Stimulated activated CD4-positive, alpha-beta T cell treated with anti-CD3 and anti-CD28 coated beads, Interleukin-4, amount 100 ng/mL, for 24 hours (primary cell): ENCODE results near the gene D2HGDH.
"Not testable (repeated sequence)": the region's sequence is repeated elsewhere in the genome, so short reads cannot be mapped to it uniquely, and the experiment has no call there.

Source experiments
- DNase-seq: peaks from one replicate; pipeline ENCODE4 v3.0.0-alpha.2; 2020

The D2HGDH gene

DNA sequence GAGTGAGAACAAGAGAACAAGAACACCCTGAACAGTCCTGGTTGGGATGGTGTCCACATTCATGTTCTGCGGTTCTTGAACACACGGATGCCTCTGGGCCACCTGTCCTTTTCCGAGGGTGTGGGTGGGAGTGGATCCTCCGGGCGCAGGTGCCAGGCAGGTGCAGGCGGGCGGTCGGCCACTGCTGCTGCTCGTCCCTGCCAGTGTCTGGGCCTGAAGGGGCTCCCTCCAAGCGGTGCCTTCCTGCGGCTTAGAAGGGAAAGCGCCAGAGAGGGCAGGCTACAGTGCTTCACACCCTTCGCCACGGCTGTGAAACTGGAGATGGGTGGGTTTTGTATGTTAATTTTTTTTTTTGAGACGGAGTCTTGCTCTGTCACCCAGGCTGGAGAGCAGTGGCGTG lies 8.0 kb upstream of the D2HGDH start:
- DNase-seq: no peak

DNA sequence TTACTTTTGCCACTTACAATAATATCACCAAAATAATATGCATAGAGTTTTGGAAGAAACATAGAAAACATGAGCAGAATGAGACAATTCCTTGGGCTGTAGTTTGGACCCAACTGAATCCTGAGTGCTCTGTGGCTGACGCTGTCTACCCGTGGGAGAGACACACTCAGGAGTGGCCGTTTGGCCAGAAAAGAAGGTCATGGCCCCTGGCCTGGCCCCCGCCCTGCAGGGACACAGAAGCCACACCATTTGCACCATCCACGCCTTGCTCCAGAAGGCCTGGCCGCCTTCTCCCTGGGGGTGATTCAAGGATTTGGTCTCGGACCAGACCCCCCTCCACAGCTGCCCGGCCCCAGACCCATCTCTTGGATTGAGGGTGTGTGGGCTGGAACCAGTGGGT lies 6.4 kb upstream of the D2HGDH start:
- no peak for DNase-seq

DNA sequence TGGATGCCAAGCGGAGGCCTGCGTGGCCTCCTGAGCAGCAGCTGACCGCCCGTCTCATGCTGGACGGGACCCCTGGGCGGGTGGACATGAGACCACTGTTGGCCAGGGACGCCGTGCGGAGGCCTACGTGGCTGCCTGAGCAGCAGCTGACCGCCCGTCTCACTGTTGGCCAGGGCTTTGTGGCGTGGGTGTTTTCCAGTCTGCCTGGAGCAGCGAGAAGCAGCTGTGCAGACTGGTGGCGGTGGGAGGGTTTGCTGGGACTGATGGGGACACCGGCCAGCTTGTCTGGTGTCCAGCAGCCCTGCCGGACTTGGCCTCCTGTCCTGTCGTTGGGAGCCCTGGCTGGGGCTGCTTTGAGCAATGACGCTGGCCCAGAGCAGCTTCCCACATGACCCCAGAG lies 5.8 kb upstream of the D2HGDH start:
- no peak for DNase-seq

DNA sequence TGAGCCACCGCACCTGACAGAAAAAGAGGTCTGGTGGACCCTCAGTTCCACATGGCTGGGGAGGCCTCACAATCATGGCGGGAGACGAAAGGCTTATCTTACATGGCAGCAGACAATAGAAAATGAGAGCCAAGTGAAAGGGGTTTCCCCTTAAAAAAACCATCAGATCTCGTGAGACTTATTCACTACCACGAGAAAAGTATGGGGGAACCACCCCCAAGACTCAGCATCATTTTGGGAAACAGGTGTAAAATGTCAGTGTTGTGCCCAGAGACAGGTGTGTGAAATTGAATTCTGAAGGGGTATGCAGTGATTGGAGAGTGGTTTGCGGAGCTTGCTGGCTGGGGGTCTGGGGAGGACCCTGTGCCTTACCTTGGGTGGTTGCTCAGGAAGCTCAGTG lies 4.6 kb upstream of the D2HGDH start:
- no peak for DNase-seq

DNA sequence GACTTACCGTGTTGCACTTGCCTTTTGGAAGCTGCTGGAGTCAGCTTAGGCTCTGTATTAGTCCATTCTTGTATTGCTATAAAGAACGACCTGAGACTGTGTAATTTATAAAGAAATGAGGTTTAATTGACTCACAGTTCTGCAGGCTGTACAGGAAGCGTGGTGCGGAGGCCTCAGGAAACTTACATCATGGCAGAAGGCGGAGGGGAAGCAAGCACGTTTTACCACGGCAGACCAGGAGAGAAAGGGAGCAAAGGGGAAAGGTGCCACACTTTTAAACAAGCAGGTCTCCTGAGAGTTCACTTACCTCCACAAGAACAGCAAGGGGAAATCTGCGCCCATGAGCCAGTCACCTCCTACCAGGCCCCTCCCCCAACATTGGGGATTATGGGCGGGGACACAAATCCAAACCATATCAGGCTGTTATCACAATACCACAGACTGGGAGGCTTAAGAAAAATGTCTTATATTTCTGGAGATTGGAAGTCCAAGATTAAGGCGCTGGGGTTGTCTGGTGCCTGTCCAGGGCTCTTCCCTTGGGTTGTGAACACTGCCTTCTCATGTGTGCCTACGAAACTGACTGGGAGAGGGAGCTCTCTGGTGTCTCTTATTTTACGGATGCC lies 3.6 kb upstream of the D2HGDH start:
- no peak for DNase-seq

DNA sequence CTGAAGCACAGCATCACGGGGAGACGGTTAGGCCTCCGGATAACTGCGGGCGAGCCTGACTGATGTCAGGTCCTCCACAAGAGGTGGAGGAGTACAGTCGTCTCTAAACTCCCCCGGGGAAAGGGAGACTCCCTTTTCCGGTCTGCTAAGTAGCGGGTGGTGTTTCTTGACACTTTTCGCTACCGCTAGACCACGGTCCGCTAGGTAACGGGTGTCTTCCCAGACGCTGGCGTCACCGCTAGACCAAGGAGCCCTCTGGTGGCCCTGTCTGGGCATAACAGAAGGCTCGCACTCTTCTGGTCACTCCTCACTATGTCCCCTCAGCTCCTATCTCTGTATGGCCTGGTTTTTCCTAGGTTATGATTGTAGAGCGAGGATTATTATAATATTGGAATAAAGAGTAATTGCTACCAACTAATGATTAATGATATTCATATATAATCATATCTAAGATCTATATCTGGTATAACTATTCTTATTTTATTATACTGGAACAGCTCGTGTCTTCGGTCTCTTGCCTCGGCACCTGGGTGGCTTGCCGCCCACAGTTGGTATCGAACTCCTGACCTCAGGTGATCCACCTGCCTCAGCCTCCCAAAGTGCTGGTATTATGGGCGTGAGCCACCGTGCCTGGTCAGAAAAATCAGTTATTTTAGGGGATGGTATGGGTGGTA lies 1.8 kb upstream of the D2HGDH start:
- peak; percentile 68 for DNase-seq

DNA sequence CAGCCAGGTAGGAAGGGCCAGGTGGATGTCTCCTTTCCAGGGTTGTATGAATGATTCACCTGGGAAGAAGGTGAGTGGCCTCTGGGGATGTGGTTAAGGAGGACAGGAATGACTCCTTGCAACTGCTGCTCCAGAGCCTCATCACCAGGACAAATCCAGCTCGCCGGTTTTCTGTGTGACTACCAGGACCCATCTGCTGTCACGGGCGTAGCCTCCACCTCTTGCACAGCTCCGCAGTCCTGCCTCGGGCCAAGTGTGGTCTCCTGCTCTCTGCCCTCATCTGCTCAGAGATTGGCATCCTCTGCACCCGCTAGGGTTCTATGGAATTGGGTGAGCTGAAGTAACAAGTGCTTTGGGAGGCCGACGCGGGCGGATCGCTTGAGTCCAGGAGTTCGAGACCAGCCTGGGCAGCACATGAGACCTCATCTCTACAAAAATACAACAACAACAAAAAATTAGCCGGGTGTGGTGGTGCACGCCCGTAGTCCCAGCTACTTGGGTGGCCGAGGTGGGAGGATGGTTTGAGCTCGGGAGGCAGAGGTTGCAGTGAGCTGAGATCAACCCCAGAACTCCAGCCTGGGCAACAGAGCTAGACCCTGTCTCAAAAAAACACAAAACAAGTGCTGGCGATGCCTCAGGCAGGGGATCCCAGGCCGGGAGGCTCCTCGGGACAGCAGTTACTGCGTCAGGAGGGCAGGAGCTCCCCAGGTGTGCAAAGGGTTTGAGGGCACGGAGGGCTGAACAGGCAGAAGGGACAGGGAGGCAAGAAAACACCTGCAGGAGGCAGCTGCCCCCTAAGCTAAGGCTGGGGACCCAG lies 831 bp upstream of the D2HGDH start:
- no peak for DNase-seq

DNA sequence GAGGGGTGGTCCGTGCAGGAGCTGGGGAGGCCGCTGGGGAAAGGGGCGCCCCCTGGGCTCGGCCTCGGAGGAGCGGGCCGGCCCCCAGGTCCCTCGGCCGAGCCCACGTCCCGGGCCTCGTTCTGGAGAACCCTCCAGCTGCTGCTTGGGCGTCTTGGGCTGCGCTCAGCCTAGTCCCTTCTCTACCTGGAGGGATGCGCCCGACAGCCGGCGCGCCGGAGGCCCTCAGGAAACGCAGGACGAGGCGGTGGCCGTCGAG lies 293 bp upstream of the D2HGDH start:
- DNase-seq: no peak

DNA sequence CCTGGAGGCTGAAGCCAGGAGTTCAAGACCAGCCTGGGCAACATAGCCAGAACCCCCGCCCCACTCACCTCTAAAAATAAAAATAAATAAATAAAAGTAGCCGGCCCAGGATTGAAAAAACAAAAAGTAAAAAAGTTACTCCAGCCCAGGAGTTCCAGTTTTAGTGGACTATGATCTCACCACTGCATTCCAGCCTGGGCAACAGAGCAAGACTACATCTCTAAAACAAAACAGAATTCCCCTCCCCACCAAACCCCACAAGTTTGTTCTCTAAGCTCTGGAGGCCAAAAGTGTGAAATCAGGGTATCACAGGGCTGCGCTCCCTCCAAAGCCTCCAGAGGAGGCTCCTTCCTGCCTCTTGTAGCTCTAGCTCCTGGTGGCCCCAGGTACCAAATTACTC lies 1.7 kb downstream of the D2HGDH start:
- DNase-seq: no peak

DNA sequence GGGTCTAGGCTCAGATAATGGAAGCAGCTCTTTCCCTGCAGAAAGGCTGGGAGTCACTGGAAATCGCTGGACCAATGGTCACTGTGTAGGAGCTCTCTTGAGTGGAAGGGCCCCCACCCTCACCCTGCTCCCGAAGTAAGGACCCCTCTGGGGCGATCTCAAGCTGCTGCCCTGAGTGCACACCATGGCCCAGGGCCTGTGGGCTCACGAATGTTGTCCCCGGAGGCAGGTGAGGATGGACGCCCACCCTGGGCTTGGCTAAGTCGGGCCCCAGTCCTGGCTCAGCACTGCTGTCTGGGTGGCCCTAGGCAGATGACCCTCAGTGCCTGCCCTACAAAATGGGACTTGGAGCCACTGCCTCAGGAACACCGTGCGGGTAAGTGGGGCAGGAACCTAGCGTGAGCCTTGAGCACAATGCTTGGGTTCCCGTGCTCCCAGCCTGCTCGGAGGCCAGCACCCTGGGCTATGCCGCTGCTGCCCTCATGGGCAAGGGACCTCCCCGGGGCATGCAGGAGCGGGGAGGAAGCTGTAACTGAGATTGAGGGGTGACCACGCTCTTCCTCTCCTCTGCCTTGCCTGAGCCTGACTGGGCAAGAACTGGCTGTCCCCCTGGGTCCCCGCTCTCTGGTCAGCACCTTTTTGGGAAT lies 3.7 kb downstream of the D2HGDH start:
- DNase-seq: no peak

DNA sequence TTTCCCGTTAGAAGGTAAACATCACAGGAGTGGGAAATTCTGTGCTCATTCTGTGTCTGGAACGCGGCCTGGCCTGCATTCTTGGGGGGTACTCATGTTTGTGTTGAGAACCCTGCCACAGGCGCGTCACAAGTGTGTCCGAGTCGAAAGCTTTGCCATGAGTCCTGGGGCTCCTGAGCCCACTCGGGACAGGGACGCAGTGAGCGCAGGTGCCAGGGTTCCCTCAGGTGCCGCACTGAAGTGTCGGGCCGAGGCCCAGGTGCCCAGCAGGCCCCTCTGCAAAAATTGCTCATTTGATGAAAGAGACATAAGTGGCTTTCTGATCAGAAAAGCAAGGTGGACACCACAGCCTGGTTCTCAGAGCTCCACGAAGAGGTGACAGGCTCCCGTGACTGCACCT lies 4.7 kb downstream of the D2HGDH start:
- no peak for DNase-seq

DNA sequence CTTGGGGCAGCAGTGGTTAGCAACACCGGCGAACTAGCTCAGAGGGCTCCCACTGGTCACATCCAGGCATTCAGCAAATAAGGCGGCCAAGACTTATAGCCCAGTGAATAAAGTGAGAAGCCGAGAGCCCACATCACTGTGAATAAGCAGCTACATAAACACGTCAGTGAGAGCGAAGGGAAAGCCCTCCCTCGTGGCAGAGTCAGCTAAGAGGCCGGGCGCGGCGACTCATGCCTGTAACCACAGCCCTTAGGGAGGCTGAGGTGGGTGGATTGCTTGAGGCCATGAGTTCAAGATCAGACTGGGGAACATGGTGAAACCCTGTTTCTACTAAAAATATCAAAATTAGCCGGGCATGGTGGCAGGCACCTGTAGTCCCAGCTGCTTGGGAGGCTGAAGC lies 5.2 kb downstream of the D2HGDH start:
- peak; percentile 74 for DNase-seq

DNA sequence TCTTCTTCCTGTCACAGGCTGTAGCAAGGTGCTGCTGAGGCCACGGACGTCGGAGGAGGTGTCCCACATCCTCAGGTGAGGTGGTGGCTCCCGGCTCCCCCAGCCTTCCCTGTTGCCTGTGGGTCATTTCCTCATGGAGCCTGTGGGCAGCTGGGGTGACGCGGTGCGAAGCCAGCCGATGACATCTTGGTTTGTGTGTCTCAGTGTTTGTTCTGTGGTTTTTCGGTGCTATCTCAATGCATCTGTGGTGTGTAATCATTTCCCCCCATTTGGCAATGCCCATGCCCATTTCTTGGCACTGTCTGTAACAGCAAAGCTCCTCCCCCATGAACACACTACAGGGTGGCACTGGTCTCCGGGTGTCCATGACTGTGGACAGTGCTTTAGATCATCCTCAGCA lies 6.6 kb downstream of the D2HGDH start:
- peak; percentile 46 for DNase-seq

DNA sequence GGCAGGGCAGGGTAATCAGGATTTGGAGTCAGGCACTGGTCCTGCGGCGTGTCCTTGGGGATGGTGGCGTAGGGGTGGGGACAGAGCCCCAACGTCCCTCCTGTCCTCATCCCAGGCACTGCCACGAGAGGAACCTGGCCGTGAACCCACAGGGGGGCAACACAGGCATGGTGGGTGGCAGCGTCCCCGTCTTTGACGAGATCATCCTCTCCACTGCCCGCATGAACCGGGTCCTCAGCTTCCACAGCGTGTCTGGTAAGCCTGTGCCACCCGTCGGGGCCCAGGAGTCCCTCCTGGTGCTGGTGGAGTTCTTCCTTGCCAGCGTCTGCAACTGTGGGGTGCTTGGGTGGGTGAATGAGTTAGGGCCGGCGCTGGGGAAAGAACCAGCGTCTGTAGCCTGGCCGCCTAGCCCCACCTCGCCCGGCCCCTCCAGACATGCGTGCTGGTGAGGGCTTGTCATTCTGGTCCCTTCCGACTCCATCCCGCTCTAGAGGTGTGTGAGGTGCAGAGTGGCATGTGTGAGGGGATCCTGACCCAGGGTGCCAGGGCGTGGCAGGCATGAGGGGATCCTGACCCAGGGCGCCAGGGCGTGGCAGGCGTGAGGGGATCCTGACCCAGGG lies 8.0 kb downstream of the D2HGDH start:
- no peak for DNase-seq

DNA sequence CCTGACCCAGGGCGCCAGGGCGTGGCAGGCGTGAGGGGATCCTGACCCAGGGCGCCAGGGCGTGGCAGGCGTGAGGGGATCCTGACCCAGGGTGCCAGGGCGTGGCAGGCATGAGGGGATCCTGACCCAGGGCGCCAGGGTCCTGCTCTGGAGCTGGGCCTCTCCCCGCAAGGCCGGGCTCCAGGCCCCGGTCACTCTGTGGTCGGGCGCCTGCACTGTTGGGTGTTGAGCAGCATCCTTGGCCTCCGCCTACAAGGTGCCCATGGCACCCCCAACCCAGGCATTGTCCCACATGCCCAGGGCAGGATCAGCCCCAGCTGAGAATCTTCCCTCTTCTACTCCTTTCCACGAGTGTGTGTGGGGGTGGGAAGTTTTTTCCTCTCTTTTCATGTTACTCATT lies 8.6 kb downstream of the D2HGDH start:
- DNase-seq: not testable (repeated sequence)

DNA sequence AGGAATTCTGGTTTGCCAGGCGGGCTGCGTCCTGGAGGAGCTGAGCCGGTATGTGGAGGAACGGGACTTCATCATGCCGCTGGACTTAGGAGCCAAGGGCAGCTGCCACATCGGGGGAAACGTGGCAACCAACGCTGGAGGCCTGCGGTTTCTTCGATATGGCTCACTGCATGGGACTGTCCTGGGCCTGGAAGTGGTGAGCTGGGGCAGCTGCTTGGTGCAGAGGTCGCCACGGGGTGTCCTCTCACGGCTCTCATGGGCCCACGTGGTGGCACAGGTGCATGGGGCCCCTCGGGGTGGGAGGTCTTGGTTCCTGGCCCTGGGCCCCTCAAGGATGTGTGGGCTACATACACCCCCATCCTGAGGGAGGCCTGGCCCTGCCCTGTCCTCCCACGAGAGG lies 9.2 kb downstream of the D2HGDH start:
- no peak for DNase-seq

DNA sequence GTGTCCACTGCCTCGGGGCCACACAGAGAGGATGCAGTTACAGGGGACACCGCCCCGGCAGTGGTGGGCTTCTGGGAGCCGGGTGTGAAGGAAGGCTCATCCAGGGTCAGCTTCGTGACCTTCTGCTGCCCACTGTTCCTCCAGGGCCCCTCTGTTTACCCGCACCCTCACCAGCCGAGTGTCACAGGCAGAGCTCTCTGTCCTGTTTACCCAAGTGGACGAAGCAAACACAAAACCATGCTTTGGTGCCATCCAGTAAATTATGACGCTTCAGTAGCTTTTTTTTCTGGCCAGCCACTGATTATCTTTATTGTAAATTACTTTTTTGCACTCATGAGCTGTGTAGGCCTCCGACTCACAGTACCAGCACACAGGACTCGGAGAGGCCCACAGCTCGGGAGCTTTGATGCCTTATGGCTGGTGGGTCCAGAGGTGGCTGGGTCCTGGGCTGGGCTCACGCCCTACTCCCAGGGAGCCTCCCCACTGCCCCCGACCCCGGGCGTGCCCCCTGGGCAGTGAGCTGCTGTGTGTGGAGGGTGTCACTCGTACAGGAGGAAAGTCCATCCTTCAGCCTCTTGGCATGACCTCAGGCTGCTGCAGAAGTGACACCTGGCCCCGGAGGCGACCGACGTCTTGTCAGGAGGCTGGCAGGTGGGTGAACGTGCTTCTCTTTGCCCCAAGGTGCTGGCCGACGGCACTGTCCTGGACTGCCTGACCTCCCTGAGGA lies 9.8 kb downstream of the D2HGDH start:
- no peak for DNase-seq

DNA sequence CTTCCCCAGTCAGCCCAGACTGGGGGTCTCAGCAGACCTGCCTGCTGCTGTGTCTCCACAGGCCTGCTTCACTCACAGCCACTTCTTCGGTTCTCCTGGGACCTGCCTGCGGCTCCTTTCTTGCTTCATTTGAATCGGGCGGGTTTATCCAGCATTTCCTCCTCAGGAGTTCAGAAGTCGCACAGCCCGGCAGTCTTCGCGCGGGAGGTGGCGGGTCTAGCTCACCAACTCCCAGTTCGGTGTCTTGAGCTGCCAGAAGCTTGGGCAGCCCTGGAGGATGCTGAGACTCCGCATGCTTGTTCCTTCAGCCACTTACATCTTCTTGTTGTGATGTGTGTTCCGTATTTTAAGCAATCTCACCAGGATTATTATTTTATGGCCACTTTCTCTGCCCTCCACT lies 10.8 kb downstream of the D2HGDH start:
- DNase-seq: no peak

DNA sequence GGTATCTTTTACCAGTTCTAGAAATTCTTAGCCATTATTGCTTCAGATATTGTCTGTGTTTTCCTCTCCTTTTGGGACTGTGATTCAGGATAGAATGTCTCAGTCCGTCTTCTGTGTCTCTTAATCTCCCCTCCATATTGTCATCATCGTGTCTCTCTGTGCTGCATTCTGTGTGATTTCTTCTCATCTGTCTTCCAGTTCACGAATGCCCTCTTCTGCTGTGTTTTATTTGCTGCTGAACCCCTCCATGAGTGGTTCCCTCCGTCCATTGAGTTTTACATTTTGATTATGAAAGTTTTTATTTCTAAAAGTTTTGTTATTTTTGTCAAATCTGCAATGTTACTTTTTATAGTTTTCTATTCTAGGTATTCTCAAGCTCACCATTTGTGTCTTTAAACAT lies 11.7 kb downstream of the D2HGDH start:
- no peak for DNase-seq

DNA sequence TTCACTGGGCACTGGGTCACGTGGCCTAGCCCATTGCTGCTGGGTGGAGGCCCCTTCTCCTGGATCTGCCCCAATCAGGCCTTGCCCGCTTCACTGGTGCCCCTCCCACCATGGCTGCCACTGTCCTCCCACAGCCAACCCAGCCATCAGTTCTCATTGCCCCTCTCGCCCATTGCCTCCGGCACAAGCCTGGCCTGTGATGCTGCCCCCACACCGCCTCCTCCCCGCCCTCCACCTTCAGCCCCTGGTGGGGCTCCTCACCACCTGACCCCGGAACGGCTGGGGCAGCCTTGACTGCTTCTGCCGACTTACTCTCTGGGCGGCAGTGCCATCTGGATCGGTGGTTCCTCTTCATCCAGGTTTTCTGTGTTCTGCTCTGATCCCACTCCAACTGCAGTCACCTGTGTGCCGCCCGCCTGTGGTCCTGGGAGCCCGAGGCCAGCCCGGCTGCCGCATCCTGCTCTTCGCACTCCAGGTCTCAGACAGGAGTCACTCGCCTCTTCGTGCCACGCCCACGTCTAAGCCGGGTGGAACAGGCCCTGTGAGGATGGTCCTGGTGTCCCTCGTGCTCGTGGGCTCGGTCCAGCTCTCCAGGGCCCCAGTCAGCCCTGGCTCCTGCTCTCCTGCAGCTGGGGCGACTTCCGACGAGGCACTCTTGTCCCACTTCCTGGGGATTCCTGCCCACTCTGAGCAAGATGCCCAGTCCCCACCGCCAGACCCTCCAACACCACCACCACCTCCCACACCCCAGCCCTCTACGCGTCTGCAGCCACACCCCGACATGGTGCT lies 14.2 kb downstream of the D2HGDH start:
- no peak for DNase-seq

DNA sequence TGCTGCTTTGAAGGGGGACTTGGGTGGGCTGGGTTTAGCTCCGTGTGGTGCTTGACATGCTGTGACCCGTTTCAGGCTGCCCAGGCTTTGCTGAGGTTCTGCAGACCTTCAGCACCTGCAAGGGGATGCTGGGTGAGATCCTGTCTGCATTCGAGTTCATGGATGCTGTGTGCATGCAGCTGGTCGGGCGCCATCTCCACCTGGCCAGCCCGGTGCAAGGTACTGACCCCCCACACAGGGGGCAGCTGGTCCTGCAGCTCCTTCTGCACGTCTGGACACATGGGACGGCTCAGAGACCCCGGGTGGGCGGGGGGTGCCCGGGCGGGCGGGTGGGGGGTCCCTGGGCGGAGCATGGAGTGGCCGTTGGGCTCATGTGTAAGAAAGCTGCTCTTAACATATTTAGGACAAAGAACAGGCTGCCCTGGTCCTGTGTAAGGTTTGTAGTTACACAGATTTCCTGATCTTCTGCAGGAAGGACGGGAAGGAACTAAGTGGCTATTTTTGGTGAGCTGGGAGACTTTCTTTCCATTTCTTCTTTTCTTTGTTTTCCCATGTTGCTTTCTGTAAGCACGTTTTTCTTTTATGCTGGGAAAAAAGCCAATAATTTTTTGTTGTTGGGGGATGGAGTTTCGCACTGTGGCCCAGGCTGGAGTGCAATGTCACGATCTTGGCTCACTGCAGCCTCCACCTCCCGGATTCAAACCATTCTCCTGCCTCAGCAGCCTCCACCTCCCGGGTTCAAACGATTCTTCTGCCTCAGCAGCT lies 15.8 kb downstream of the D2HGDH start:
- DNase-seq: no peak
